RWPE1 (cell line): Measurements from ENCODE around the gene CIB1.

Source experiments
- CTCF ChIA-PET: fragments of 350-600 bp; sonication (Branson Sonifier 250); formaldehyde crosslinking; extraction: SDS; loops from one replicate; lab custom pipeline; 2021; lab: Yijun Ruan, JAX
- POLR2A ChIA-PET: fragments of 400-600 bp; formaldehyde crosslinking; extraction: SDS; loops from one replicate; lab custom pipeline; 2020; ENCODE audit warnings: antibody characterized with exemption; ENCODE audit not compliant: low non-redundant PET; lab: Yijun Ruan, JAX
- DNase-seq: peaks from one replicate; pipeline ENCODE4 v3.0.0; 2012; ENCODE audit warnings: low spot score
- H3K27ac ChIP-seq: fragments of 450-650 bp; 2 replicates; pipeline ENCODE4 v1.5.1; 2017
- CTCF ChIP-seq: fragments of 450-650 bp; conservative IDR thresholded peaks from 2 replicates; pipeline ENCODE4 v1.5.1; 2017; ENCODE audit warnings: low read depth, mild to moderate bottlenecking

The CIB1 gene

GRCh38 chr15:90213122-90213817, 20.5 kb downstream of the CIB1 start:
- CTCF ChIA-PET: interaction anchor here (0.6 to 2.0 kb wide), 7 partner anchors 8 to 252 kb away, joined by 3 to 10 read pairs (median 5); no protein-coding TSS in a partner anchor

GRCh38 chr15:90212221-90213098, 21.3 kb downstream of the CIB1 start:
- TF ChIP-seq CTCF: no peak
- ChIA-PET POLR2A (interaction anchor here (0.8 to 1.8 kb wide), 4 partner anchors 9 to 23 kb away, joined by 3 to 6 read pairs (median 4); partner anchors contain the start of genes CIB1 and GDPGP1), CTCF (interaction anchor here (0.6 to 2.0 kb wide), 5 partner anchors 9 to 253 kb away, joined by 3 to 7 read pairs (median 3); no protein-coding TSS in a partner anchor)
- peak; percentile 73 for DNase-seq
- H3K27ac ChIP-seq: peak overlapping the region; percentile 100

More at GRCh38 chr15:90213122-90213817, 20.5 kb downstream of the CIB1 start:
- no peak for TF ChIP-seq CTCF
- POLR2A ChIA-PET: interaction anchor here (0.7 to 1.8 kb wide), 3 partner anchors 10 to 20 kb away, joined by 4 to 7 read pairs (median 6); partner anchors contain the start of genes CIB1 and GDPGP1
- peak overlapping the region; percentile 100 for H3K27ac ChIP-seq
- no peak for DNase-seq

GRCh38 chr15:90211440-90212143, 22.1 kb downstream of the CIB1 start:
- TF ChIP-seq CTCF: no peak
- peak overlapping the region; percentile 100 for H3K27ac ChIP-seq
- peak; percentile 98 for DNase-seq
- ChIA-PET POLR2A (interaction anchor here (0.6 to 1.8 kb wide), 4 partner anchors 20 to 104 kb away, joined by 3 to 7 read pairs (median 4); partner anchors contain the start of genes CIB1 and GDPGP1), CTCF (interaction anchor here (0.8 kb wide), 1 partner anchor 10 kb away, joined by 3 read pairs; no protein-coding TSS in a partner anchor)

- H3K27ac ChIP-seq: peak overlapping the region; percentile 100
- ChIA-PET POLR2A (interaction anchor here (0.6 to 1.8 kb wide), 2 partner anchors 22 to 104 kb away, joined by 6 to 7 read pairs; partner anchors contain the start of genes CIB1 and GDPGP1), CTCF (interaction anchor here (0.6 kb wide), 1 partner anchor 21 kb away, joined by 3 read pairs; no protein-coding TSS in a partner anchor)
- no peak for TF ChIP-seq CTCF
- no peak for DNase-seq
These were observed 22.7 kb downstream of the CIB1 start for GRCh38 chr15:90211009-90211408.

GRCh38 chr15:90210593-90210992, 23.1 kb downstream of the CIB1 start:
- ChIA-PET CTCF (interaction anchor here (0.6 kb wide), 1 partner anchor 20 kb away, joined by 3 read pairs; no protein-coding TSS in a partner anchor), POLR2A (interaction anchor here (0.6 kb wide), 1 partner anchor 15 kb away, joined by 7 read pairs; no protein-coding TSS in a partner anchor)
- peak overlapping the region; percentile 100 for H3K27ac ChIP-seq
- no peak for TF ChIP-seq CTCF
- DNase-seq: no peak
